Erythroblast (primary cell): ENCODE measurements around the gene ZMPSTE24.

Experiments used
- GATA1 ChIP-seq: IDR thresholded peaks from 2 replicates; pipeline ENCODE4 v1.6.1; 2011; ENCODE audit warnings: low read depth, mild to moderate bottlenecking, control low read depth, low read length, moderate library complexity
- POLR2A ChIP-seq: IDR thresholded peaks from 2 replicates; pipeline ENCODE4 v1.6.1; 2011; ENCODE audit warnings: mild to moderate bottlenecking, low read length

DNA sequence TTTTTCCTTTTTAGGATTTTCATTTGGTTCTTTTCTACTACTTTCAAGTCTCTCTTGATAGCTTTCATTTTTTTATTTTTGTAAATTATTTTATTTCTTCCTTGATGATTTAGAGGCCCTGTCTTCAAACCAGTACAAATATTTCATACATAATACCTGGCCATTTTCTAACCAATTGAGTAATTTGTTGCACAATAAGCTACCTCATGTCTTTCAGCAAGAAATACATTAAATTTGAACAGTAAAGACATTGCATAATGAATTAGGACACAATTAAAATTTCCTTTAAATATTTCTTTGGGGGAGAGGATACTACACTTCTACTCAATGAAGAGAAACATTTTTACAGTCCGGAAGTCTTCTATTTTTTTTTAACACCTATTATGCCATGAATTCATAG, 74.7 kb downstream of the ZMPSTE24 start:
- TF ChIP-seq POLR2A, result no peak
- TF ChIP-seq GATA1, result no peak
